Kidney capillary endothelial cell (primary cell): ENCODE data around the gene PLBD2.

Experiments
- DNase-seq: peaks from one replicate; pipeline ENCODE4 v3.0.0-alpha.2; 2018; ENCODE audit warnings: low spot score

PLBD2 gene, protein sequence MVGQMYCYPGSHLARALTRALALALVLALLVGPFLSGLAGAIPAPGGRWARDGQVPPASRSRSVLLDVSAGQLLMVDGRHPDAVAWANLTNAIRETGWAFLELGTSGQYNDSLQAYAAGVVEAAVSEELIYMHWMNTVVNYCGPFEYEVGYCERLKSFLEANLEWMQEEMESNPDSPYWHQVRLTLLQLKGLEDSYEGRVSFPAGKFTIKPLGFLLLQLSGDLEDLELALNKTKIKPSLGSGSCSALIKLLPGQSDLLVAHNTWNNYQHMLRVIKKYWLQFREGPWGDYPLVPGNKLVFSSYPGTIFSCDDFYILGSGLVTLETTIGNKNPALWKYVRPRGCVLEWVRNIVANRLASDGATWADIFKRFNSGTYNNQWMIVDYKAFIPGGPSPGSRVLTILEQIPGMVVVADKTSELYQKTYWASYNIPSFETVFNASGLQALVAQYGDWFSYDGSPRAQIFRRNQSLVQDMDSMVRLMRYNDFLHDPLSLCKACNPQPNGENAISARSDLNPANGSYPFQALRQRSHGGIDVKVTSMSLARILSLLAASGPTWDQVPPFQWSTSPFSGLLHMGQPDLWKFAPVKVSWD

DNA sequence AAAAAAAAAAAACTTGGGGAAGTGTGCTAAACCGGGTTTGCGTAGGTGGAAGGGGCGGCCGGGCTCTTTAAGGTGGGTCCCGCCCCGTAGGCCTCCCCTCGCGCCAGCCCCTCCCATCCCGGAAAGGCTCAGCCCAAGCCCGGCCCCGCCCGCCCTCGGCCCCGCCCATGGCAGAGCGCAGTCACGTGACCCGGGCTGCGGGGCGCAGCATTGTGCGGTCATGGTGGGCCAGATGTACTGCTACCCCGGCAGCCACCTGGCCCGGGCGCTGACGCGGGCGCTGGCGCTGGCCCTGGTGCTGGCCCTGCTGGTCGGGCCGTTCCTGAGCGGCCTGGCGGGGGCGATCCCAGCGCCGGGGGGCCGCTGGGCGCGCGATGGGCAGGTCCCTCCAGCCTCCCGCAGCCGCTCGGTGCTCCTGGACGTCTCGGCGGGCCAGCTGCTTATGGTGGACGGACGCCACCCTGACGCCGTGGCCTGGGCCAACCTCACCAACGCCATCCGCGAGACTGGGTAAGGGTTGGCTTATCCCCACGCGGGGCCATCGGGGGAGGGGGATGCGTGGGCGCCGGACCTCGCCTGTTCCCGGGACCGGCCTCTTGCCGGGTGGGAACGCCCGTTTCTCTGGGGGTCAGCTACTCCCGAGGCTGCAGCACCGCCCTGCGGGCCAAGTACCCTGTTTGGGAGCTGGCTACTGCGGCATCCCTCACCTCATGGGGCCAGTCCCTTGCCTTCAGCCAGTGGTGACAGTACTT, at the start of gene PLBD2:
TSS of gene PLBD2 (plus strand) at position 207 of the 752 bp plus-strand sequence. CDS start at position 221, 14 bp downstream.
- DNase-seq: peak; percentile 88

DNA sequence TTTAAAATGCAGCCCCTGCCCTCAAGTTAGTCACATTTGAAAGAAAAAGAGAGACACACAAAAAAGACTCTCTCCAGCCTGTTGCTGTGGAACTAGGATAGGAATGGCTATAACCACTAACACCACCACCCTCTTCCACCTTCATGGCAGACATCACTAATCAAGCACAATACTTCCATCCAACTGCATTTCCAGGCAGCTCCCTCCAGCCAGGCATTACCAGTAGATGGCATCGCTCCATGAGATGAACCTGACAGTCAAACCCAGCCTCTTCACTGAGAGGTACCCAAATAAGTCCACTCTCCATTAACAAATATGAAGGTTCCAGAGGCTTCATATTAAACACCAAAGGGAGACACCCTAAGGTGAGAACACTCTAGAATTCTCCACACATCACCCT, 47.9 kb upstream of the PLBD2 start:
- no peak for DNase-seq

DNA sequence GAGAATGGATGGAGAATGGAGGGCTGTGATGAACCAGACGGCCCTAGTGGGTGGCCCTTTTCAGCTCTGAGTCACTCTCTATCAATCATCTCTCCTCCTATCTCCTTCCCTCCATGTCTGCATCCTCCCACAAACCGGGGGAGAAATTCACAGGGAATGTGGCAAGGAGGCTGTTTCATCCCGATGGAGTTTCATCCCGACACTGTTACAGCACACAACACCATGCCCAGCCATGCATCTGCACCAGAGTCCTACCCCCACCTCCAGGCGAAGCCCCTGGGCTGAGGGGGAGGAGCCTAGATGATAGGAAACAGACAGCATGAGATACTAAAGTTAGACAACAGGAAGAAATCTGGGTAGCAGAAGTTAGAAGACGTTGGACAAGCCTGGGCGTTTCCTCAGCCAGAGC, 44.3 kb upstream of the PLBD2 start:
- DNase-seq: no peak

DNA sequence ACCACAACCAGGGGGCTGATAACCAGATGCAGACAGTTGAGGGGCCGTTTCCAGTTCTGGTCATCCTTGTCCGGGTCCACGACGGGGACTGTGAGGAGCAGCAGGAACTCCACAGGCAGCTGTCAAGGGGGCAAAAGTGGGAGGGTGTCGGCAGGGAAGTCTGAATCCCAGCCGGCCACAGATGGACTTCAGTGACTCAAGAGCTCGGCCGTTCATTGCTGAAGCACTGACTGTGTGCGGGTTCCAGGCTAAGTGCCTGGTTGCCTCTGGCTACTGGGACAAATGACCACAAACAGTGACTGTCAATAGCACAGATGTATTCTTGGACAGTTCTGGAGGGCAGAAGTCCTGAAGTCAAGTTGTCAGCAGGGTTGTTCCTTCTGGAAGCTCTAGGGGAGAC, 43.0 kb upstream of the PLBD2 start:
- DNase-seq: no peak

DNA sequence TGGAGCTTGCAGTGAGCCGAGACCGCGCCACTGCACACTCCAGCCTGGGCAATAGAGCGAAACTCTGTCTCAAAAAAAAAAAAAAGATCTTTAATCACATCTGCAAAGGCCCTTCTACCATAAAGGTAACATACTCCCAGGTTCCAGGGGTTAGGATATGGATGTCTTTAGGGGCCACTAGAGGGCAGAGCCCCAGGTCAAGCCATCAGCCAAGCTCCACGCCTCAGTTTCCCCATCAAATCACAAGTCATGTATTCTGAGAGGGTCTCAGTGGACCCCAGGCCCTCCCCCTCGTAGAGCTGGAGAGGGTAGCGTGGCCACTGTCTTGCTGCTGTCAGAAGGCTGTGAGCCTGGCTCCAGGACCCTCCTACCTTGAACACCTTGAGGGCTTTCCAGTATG, 42.2 kb upstream of the PLBD2 start:
- DNase-seq: no peak

DNA sequence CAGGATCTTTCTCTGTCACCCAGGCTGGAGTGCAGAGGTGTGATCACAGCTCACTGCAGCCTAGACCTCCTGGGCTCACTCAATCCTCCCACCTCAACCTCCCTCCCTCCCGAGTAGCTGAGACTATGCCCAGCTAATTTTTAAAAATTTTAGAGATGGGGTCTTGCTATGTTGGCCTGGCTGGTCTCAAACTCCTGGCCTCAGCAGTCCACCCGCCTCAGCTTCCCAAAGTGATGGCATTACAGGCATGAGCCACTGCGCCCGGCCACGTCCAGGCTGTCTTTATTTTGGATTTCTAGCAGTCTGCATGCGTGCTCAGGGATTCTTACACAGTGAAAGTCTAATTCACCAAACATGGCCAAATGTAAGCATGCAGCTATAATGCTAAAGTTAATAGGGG, 41.3 kb upstream of the PLBD2 start:
- no peak for DNase-seq

DNA sequence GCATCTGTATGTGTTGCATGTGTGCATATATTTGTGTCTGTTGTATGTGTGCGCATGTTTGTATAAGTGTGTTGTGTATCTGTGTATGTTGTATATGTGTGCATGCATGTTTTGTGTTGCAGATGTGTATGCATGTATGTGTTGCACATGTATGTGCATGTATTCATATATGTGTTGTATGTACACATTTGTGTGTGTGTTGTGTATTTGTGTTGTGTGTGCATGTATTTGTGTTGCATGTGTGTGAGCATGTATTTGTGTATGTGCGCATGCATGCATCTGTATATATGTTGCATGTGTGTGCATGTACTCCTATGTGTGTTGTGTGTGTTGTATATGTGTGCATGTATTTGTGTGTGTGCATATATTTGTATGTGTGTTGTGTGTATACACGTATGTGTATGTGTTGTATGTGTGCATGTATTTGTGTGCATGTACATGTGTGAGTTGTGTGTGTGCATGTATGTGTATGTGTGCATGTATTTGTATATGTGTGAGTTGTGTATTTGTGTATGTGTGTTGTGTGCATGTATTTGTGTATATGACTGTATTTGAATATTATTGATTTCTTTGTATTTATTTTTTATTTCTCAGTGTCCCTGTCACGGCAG, 40.2 kb upstream of the PLBD2 start:
- no peak for DNase-seq

DNA sequence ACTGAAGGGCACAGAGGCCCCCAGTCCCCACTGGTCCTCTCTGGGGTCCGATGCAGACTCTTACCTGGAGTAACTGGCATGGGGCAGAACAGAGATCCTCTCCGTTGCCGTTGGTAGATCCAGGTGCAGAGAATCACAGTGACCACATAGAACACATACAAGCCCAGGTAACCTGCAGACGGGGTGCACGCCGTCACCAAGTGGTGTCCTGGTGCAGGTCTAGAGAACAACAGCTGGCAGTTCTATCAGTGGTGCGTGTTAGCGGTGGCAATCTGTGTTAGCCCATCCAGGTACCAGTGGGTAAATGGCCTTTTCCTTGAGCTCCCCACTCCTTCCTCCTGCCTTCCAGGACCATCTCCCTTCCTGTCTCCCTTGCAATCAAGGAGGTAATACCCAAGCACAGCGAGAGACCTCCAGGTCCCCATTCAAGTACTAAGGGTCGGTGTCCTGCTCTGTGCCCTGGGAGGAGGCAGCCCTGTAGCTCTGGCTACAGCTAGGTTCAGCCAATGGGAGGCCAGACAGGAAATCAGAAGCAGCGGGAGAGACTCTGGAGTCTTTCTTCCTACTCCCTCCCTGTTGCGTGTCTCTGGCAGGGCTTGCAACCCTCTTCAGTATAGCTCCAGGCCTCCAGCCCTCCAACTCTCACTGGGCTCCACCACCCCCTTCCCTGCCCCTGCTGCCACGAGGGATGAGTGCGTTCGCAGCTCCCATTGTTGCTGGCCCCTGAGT, 39.3 kb upstream of the PLBD2 start:
- DNase-seq: no peak

DNA sequence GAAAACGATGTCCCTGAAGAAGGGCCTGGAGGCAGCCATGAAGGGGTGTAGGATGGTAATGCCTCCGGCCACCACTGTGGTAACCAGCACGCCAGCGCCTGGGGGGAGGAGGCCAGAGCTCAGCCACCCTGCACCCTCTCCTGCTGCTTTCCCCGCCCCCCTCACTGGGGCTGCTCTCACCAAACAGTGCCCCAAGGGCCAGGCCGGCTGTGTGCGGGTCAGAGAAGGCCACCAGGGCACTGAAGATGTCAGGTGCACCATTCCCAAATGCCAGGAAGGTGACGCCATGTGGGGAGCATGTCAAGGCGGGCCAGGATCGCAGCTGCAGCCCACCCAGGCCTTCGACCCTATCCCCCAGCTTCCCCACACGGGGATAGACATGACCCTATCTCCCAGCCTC, 38.0 kb upstream of the PLBD2 start:
- DNase-seq: no peak

DNA sequence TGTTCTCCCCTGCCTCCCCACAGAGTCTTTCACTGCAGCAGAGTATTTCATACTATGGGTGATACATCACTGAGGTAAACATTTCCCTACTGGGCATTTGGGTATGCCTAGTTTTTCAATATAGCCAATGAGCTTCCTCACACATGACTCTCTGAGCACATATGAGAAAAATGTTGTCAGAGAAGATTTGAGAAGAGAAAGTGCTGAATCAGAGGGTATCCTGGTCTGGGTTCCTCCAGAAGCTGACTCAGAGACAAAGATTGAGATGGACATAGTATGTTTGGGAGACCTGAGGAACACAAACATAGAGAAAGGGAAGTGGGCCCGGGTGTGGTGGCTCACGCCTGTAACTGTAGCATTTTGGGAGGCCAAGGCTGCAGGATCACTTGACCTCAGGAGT, 36.0 kb upstream of the PLBD2 start:
- DNase-seq: no peak

DNA sequence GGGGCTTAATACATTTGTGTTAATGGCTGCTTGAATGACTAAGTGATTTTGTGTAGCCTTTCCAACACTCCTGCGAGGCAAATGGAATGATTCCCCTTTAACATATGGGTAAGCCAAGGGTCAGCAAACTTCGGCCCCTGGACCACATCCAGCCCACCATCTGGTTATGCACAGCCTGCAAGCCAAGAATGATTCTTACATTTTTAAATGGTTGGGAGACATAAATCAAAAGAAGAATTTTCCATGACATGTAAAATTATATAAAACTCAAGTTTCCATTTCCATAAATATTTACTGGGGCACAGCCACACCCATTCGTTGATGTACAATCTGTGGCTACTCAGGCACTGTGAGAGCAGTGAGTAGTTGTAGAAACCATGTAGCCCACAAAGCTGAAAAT, 32.5 kb upstream of the PLBD2 start:
- DNase-seq: no peak

DNA sequence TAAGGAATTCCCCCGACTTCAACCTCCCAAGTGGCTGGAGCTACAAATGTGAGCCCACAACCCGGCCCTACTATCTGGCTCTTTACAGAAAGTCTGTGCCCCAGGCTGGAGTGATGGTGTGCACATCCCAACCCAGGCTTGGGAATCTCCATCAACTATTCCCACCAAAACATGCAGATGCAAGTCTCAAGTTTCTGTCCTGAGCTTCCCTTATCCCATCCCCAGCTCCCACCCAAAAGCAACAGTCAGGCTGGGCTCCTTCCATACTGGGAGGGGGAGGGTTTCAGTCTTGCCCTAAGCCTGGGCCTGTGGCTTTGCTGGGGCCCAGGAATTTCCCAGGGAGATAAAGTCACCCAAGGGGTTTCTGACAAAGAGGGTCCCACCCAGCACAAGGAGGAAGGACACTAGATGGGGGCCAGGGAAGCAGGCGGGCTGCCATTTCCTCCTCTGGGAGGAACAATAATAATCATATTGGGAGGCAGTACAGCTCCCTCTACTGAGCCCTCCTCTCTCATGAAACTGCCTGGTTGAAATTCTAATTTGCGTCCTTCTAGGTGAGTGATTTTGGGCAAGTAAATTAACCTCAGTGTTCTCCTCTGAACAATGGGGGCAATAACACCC, 31.5 kb upstream of the PLBD2 start:
- no peak for DNase-seq

DNA sequence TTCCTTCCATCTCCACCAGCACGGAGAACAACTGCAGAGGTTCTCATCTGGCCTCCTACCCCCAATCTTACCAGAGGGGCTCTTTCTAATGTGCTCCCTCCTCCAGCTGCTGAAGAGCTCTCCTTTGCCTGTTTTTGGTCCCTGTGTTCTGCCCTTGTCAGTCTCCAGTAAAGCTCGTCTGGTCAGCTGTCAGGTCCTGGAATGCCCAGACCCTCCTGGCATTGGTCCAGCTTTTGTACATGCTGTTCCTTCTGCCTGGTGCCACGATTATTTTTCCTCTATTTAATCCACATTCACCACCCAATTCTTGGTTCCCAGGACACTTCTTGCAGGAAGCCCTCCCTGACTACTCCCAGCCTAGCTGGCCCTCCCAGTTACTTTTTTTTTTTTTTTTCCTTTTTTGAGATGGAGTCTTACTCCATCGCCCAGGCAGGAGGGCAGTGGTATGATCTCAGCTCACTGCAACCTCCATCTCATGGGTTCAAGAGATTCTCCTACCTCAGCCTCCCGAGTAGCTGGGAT, 30.0 kb upstream of the PLBD2 start:
- no peak for DNase-seq

DNA sequence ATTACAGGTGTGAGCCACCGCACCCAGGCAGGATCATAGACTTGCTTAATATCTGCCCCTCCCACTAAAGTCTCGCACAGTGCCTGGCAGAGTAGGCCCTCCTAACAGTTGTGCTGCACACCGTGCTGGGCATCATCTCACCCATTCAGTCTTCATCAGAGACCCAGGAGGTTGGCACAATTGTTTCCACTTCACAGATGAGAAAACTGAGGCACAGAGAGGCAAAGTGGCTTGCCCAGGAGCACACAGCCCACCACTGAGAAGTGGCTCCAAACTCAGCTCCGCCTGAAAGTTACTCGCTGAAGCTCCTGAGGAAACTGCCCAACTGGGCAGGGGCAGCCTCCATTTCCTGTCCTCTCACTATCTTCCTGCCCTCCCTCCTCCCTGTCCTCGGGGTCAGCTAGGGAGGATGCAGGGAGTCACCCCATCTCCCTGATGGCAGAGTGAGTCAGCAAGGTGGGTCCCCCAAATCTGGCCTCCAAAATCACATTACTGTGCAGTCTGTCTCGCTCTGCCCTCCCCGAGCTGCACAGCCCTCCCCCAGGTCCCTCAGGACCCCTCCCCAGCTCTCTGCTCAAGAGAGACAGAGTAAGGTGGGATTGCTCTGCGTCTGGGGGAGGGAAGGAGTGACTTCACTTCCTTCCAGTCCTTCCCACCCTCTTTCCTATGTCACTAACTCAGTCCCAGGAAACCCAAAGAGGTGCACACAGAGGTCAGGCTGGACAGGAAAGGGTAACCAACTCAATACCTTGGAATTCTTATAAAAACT, 29.2 kb upstream of the PLBD2 start:
- peak; percentile 45 for DNase-seq

DNA sequence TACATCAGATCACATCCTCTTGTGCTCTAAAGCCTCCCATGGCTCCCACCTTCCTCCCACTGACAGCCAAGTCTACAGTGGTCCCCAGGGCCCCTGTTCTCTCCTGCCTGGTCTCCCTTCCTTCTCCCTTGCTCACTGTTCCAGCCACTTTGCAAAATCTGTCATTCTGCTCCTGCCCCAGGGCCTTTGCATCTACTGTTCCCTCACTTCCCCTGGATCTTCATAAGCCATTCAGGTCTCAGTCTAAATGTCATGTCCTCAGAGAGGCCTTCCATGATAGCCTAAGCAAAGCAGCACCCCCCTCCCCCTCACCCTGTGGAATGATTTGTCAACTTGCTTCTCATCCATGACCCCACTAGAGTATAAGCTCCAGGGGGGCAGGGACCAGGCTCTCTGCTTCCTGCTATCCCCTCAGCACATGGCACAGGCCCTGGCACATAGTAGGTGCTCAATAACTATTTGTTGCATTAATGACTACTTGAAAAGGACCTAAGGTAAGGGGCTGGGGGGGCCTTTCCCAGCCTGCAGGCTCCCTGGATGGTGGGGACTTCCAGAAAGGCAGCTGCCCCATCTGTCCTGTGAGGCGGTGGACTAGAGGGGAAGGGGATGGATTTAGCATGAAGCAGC, 28.5 kb upstream of the PLBD2 start:
- DNase-seq: no peak

DNA sequence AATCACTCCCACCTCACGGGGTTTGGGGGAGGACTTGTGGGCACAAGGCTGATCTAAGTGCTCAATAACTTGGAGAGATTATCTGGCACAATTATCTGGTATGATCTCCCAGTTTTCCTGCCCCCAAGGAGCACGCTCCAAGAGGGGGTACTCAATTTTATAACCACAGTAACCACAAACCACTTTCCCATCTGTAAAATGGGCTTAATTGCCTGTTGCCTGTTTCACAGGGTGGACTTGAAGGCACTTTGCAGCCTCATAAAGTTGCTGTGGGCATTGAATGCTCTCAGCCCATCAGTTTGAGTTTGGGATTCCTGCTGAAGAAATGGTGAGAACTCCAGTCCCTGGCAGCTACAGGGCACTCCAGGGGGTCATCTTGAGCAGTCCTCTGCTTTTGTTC, 27.9 kb upstream of the PLBD2 start:
- DNase-seq: no peak

DNA sequence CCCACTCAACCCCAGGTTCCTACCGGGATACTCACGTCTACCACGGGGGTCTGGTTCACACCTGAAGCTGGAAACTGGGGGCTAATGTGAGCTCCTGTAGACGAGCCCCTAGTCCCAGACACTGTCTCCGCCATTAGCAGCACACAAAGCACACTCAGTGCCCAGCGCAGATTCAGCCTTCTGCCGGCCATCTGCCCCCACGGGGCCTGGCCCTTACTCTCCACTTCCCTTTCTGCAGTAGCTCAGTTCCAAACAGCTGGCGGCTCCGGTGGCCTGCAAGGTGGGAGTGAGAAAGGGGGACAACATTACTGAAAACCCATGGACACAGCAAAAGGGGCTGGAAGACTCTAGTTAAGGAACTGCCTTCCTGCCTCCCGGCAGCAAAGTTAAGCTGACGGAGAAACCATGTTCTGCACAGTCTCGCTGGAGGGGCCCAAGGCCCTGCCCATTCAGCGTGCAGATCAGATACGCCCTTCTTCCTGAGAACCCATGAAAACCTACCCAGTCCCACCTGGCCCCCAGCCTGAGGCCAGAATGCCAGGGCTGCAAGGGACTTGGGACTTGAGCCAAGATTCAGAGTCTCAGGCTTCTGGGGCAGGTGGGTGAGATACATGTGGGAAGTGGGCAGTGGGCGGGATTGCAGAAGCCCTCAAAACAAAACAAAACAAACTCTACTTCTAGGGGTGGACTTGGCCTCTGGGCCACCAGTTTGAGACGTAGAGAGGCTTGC, 25.5 kb upstream of the PLBD2 start:
- DNase-seq: no peak

DNA sequence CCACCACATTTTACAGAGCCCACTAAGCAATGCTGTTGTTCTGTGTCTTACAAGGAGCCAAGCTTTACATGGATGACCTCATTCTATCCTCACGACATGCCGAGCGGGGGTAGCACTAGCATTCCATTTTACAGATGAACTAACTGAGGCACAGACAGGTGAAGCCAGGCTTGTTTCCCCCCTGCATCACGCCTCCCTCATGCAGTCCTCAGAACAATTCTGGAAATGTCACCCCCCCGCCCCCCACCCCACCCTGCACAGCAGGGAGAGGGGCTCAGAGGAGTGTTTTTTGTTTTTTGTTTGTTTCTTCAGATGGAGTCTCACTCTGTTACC, 25.0 kb upstream of the PLBD2 start:
- DNase-seq: no peak
